Neural cell (in vitro differentiated cells): Measurements from ENCODE around the gene NUP62.

Experiments
- EZH2 ChIP-seq: fragments of 200-600, 300-800 bp; shearing (Covaris generic), sonication (generic); IDR thresholded peaks from 2 replicates; pipeline ENCODE4 v1.6.1; 2014; ENCODE audit warnings: antibody characterized with exemption, low read length, borderline replicate concordance, mild to moderate bottlenecking; ENCODE audit not compliant: insufficient read depth, poor library complexity, severe bottlenecking
- TAF1 ChIP-seq: IDR thresholded peaks from 2 replicates; pipeline ENCODE4 v1.6.1; 2012; ENCODE audit warnings: low read depth

DNA sequence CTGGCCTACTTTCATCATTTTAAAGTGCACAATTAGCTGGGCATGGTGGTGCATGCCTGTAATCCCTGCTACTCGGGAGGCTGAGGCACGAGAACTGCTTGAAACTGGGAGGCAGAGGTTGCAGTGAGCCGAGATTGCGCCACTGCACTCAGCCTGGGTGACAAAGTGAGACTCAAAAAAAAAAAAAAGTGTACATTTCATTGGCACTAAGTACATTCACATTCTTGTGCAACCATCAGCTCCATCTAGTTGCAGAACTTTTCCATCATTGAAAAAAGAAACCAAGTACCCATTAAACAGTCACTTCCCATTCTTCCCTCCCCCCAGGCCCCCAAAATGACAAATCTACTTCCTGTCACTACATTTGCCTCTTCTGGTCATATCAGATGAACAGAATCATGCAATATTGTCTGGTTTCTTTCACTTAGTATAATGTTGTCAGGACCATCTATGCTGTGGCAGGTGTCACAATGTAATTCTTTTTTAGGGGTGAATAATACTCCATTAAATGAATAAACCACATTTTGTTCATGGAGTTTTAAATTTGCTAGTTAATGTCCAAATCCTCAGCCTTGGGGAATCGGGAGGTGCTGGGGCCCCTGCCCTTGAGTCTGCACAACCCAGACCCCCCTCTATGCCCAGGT is 39.1 kb upstream of the NUP62 start:
- no peak for TF ChIP-seq TAF1
- no peak for TF ChIP-seq EZH2
